WERI-Rb-1 (cell line): Measurements from ENCODE around the gene TSPAN10.

ENCODE experiments used
- DNase-seq: peaks from one replicate; pipeline ENCODE4 v3.0.0-alpha.2; 2020
- H3K27ac ChIP-seq: fragments of 250-450 bp; sonication (Bioruptor Pico); 2 replicates; pipeline ENCODE4 v1.5.1; 2020; ENCODE audit warnings: mild to moderate bottlenecking, moderate library complexity
- H3K27me3 ChIP-seq: fragments of 250-450 bp; sonication (Bioruptor Pico); 2 replicates; pipeline ENCODE4 v1.5.1; 2021; ENCODE audit warnings: mild to moderate bottlenecking, low read depth, moderate library complexity; ENCODE audit not compliant: insufficient read depth, severe bottlenecking
- H3K36me3 ChIP-seq: fragments of 250-450 bp; sonication (Bioruptor Pico); 2 replicates; pipeline ENCODE4 v1.5.1; 2020; ENCODE audit warnings: mild to moderate bottlenecking, moderate library complexity
- H3K4me3 ChIP-seq: 2 replicates; pipeline ENCODE4 v1.5.1; 2011; ENCODE audit warnings: low read depth, mild to moderate bottlenecking, control low read depth, low read length
- H3K9me3 ChIP-seq: fragments of 250-450 bp; sonication (Bioruptor Pico); 2 replicates; pipeline ENCODE4 v1.5.1; 2021; ENCODE audit warnings: mild to moderate bottlenecking, moderate library complexity; ENCODE audit not compliant: severe bottlenecking
- TF ChIP-seq, protein P1 (sequence below): IDR thresholded peaks from 2 replicates; pipeline ENCODE4 v1.5.1; 2011; ENCODE audit warnings: low read depth, mild to moderate bottlenecking, control low read depth, inconsistent platforms, low read length

TSPAN10 gene

DNA sequence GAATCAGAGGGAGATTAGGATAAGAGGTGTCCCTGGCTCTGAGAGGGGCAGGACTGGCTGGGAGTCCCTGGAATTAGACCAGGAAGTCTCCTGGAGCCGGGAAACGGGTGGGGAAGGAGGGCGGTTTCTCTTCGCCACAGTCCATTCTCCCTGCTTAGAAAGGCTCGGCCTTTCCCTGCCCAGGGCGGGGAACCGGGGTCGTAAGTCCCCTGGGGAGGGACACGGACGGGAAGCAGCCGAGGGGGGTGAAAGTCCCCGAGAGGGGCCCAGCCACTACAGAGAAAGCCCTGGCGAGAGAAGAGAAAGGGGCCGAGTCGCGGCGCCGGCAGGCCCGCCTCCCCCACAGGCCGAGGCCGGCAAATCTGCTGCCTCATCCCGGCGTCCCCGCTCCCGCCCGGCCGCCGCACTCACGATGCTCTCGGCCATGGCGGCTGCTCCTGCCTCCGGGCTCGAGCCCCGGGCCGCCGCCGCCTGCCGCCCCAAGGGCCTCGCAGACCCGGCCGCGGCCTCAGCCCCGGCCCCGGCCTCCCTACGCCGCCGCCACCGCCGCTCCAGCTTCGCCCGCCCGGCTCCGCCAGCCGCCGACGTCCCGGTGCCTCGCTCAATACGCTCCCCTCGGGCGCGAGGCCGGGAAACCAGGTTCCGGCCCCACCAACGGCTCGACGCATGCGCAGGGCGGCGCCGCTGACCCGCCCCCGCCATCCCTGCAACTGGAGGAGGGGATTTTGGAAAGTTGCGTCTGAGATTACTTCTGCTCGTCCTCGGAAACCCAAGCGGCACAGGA is at the start of gene TSPAN10, which contains the start of gene NPLOC4:
TSPAN10 (plus strand) TSS at position 692 of the 784 bp plus-strand sequence. CDS start 5,217 bp downstream, outside the sequence.
NPLOC4 (minus strand) TSS at position 608 of the 784 bp plus-strand sequence; CDS start at position 426, 182 bp downstream.
- peak; percentile 91 for DNase-seq
- Histone ChIP-seq H3K36me3 (peaks cover 36% of the 10 kb centered on the region), H3K9me3 (no peaks in the 10 kb centered on the region), H3K4me3 (peak within 1 kb of the TSS; percentile 87), H3K27me3 (no peaks in the 10 kb centered on the region), H3K27ac (peak within 1 kb of the TSS; percentile 93)
- TF ChIP-seq, protein P1, sequence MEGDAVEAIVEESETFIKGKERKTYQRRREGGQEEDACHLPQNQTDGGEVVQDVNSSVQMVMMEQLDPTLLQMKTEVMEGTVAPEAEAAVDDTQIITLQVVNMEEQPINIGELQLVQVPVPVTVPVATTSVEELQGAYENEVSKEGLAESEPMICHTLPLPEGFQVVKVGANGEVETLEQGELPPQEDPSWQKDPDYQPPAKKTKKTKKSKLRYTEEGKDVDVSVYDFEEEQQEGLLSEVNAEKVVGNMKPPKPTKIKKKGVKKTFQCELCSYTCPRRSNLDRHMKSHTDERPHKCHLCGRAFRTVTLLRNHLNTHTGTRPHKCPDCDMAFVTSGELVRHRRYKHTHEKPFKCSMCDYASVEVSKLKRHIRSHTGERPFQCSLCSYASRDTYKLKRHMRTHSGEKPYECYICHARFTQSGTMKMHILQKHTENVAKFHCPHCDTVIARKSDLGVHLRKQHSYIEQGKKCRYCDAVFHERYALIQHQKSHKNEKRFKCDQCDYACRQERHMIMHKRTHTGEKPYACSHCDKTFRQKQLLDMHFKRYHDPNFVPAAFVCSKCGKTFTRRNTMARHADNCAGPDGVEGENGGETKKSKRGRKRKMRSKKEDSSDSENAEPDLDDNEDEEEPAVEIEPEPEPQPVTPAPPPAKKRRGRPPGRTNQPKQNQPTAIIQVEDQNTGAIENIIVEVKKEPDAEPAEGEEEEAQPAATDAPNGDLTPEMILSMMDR = no peak

DNA sequence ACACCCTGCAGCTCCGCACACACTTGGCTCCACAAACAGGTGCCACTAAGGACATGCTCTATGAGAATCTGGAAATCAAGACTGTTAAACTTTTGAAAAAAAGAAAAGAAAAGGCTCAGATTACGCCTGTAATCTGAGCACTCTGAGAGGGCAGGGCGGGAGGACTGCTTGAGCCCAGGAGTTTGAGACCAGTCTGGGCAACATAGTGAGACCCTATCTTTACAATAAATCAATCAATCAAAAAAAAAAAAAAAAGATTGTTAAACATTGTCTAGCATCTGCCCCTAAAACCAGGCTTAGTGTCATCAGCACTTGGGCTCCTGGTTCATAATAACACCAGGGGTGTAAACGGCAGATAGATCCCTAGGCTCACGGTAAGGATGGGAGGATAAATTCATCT is 47.4 kb upstream of the TSPAN10 start:
- TF ChIP-seq, protein P1 = no peak
- H3K4me3 ChIP-seq = no peak overlapping the region
- H3K9me3 ChIP-seq = no peaks in the 10 kb centered on the region
- no peak for DNase-seq
- H3K27me3 ChIP-seq = no peaks in the 10 kb centered on the region
- H3K36me3 ChIP-seq = peaks cover 94% of the 10 kb centered on the region
- no peak overlapping the region for H3K27ac ChIP-seq

- H3K36me3 ChIP-seq = peaks cover 95% of the 10 kb centered on the region
- TF ChIP-seq, protein P1 = no peak
- H3K27me3 ChIP-seq = no peaks in the 10 kb centered on the region
- no peak overlapping the region for H3K27ac ChIP-seq
- no peaks in the 10 kb centered on the region for H3K9me3 ChIP-seq
- no peak for DNase-seq
- no peak overlapping the region for H3K4me3 ChIP-seq
Observed at GRCh38 chr17:81590121-81590520, 46.9 kb upstream of the TSPAN10 start.

DNA sequence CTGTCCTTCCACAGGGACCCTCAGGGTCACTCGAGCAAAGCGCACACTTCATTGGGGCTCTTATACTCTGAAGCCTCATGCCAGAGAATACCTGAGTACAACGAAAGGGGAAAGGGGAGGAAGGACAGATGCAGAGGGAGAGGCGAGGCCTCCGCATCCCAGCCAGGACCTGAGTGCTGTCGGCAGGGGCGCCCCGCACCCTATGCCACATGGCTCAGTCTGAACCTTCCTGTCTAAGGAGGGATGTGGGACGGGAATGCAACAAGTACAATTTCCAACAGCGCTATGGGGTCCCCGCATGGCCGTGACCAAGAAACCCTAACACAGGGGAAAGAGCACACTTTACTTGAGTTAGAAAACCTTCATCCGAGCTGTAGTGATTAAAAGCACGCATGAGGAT is 45.0 kb upstream of the TSPAN10 start:
- TF ChIP-seq, protein P1 = no peak
- H3K4me3 ChIP-seq = no peak overlapping the region
- no peak overlapping the region for H3K27ac ChIP-seq
- H3K27me3 ChIP-seq = no peaks in the 10 kb centered on the region
- H3K36me3 ChIP-seq = peaks cover 93% of the 10 kb centered on the region
- no peak for DNase-seq
- H3K9me3 ChIP-seq = no peaks in the 10 kb centered on the region

DNA sequence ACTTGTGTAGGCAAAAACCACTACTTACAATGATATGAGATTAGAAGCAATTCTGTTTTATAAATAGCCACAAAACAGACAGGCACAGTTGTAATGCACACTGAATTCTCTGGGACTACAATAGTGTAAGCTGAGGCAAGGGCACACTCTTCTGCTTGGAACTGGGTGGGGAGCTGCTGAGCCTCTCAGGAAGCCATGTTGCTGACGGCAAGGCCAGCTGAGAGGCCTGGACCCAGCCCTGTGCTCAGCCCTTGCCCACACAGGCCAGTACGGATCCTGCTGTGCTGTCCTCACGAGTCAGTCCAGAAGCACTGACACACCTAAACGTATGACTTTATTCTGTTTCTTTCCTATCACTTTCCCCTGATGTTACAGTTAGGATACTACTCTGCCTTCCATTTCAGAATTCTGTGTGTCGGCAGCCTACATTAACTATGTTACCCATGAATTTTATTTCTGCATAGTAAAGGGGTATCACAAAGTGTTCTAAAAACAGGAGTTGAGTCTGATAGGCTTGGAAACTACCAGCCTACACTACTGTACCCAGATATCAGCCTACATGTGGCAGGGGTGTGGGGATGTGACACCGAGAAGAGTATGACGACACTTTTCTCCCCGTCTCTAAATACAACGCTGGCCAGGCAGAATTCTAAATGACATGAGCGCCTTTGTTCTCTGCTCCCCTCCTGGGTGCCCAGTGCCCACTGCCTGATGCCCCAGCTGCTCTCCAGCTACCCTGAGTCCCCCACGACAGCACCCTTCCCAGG is 43.7 kb upstream of the TSPAN10 start:
- Histone ChIP-seq H3K9me3 (no peaks in the 10 kb centered on the region), H3K27me3 (no peaks in the 10 kb centered on the region), H3K36me3 (peaks cover 96% of the 10 kb centered on the region), H3K27ac (no peak overlapping the region), H3K4me3 (no peak overlapping the region)
- no peak for DNase-seq
- TF ChIP-seq, protein P1 = no peak
